Heart left ventricle (tissue), 16 donors: Measurements from ENCODE around the gene DCK. TPM values are rescaled to one million over a fixed set of nuclear protein-coding genes. Genes with fewer than 3 reads are reported as not detected.
"Not testable (repeated sequence)": the region's sequence is repeated elsewhere in the genome, so short reads cannot be mapped to it uniquely, and the experiment has no call there.

Source experiments
- ATAC-seq, 4 donors: fragments of 200-7000 bp; cut with Tn5 transposase; one replicate each; pipeline ENCODE4 v1.9.1; 2020 to 2022; ENCODE audit warnings: moderate library complexity in 4 of 4, mild to moderate bottlenecking in 3 of 4, moderate number of reproducible peaks in 1 of 4
- DNase-seq, 5 donors: peaks; one replicate each; pipeline ENCODE4 v3.0.0-alpha.2; 2020
- H3K27ac ChIP-seq, 12 donors: fragments of 200-600 bp; sonication (generic) in 4 of 12; one replicate each; pipeline versions ENCODE4 v1.5.0 to v1.8.0; 2016 to 2022; ENCODE audit warnings: mild to moderate bottlenecking in 2 of 12
- H3K27me3 ChIP-seq, 9 donors: fragments of 200-600 bp; sonication (generic) in 2 of 9; one replicate each; pipeline versions ENCODE4 v1.5.1 to v1.8.0; 2016 to 2022; ENCODE audit warnings: mild to moderate bottlenecking in 3 of 9
- H3K36me3 ChIP-seq, 9 donors: fragments of 200-600 bp; sonication (generic) in 2 of 9; one replicate each; pipeline versions ENCODE4 v1.5.0 to v1.8.0; 2018 to 2022; ENCODE audit warnings: mild to moderate bottlenecking in 2 of 9
- H3K4me1 ChIP-seq, 12 donors: fragments of 200-600 bp; sonication (generic) in 4 of 12; one replicate each; pipeline versions ENCODE4 v1.5.0 to v1.8.0; 2016 to 2022; ENCODE audit warnings: mild to moderate bottlenecking in 3 of 12
- H3K4me3 ChIP-seq, 12 donors: fragments of 200-600 bp; sonication (generic) in 4 of 12; one replicate each; pipeline versions ENCODE4 v1.5.0 to v1.8.0; 2017 to 2022; ENCODE audit warnings: mild to moderate bottlenecking in 9 of 12, moderate library complexity in 4 of 12
- H3K9me3 ChIP-seq, 12 donors: fragments of 200-600 bp; sonication (generic) in 4 of 12; one replicate each; pipeline versions ENCODE4 v1.5.0 to v1.8.0; 2016 to 2022; ENCODE audit warnings: mild to moderate bottlenecking in 1 of 12
- CTCF ChIP-seq, 12 donors: fragments of 200-600 bp; sonication (generic) in 4 of 12; IDR thresholded peaks; one replicate each; pipeline versions ENCODE4 v1.5.0 to v1.8.0; 2018 to 2022; ENCODE audit warnings: antibody characterized with exemption in 12 of 12, mild to moderate bottlenecking in 5 of 12
- POLR2A ChIP-seq, 2 donors: fragments of 450-650 bp; IDR thresholded peaks; one replicate each; pipeline ENCODE4 v1.6.1; 2017; ENCODE audit warnings: antibody characterized with exemption in 2 of 2, mild to moderate bottlenecking in 2 of 2, moderate library complexity in 2 of 2
- WGBS, 4 donors: extraction: QIAGEN DNeasy Blood & Tissue Kit in 2 of 4; methylation state at CpG; one replicate each; pipeline versions ENCODE4 v1.1.5 to v1.1.7; 2013 to 2018; 5-methylcytosine and 5-hydroxymethylcytosine counted together
- intact Hi-C, 10 donors: fragments of 100-400 bp; cut with DNase I; formaldehyde crosslinking; loops; one replicate each; pipeline versions ENCODE4 v1.11.1 to v1.14.2; 2022
- polyA plus RNA-seq, 2 donors: library from polyadenylated mRNA; stranded (reverse); fragments of 200-250 nt; gene quantifications; one replicate each; pipeline ENCODE4 v1.2.3, GENCODE V29; 2013
- total RNA-seq, 9 donors: library from RNA; depleted of rRNA in 2 of 9; stranded (reverse); fragments of >200 nt in 2 of 9; fragmentation: NEBNext Ultra II Directional in 3 of 9; extraction: Animal tissue kit (Norgen Biotek cat#: 25700) in 3 of 9; gene quantifications; one replicate each; pipeline versions ENCODE4 v1.1.0 to v1.2.4, GENCODE V29; 2016 to 2023
- donor health status: ischemic (EF 13 %, LVEDD 7.1; RV severe dilation, severe dysfunction).
- donor health status: healthy with polysubstance abuse.
- donor health status: DM: no; HTN: yes; CAD: no.
- donor health status: DM: no; HTN: no; CAD: no.
- donor health status: ischemic (EF 25% LVEDD 6.9; RV normal size, moderate dysfunction).
- donor health status: ischemic (EF 25% LVEDD 5.7; RV mildly dilated, moderate dysfunction).
- donor health status: healthy.
- donor health status: DM: yes; HTN: yes; CAD: no.
- donor health status: ischemic (EF 35%, LVEDD 5.7; RV mildly dilated, moderate dysfunction).
- donor health status: nonischemic (EF 11% LVEDD 7.7; RV severe dilation, severe dysfunction).
- donor health status: DM: yes; HTN: yes; CAD: no.
- donor health status: PGD.
- donor health status: ischemic (EF 29% LVEDD 5.4; RV normal size, mild dysfunction).
- donor health status: nonischemic (EF 23%, LVEDD 6.1; RV moderate dilation, normal function).

DCK gene
- total and polyA plus RNA-seq, 11 donors = 1.7 to 12.6 (median 6.8) TPM

- H3K4me3 ChIP-seq = no peak overlapping the region
- peaks cover 0 to 68% (median 25%) of the 10 kb centered on the region in 9 donors for H3K36me3 ChIP-seq
- H3K4me1 ChIP-seq = peaks cover 0 to 15% (median 7%) of the 10 kb centered on the region in 12 donors
- no peaks in the 10 kb centered on the region for H3K9me3 ChIP-seq
- ATAC-seq (no peak), DNase-seq (no peak)
- H3K27me3 ChIP-seq = no peaks in the 10 kb centered on the region
- no peak overlapping the region for H3K27ac ChIP-seq
- TF ChIP-seq CTCF (IDR thresholded peaks at IDR 0.05) (no peak), POLR2A (IDR thresholded peaks at IDR 0.05) (no peak)
- intact Hi-C loops = no loop called here
- 97 to 99% (median 98%) methylated on average over 1 of the region's 1 CpG for WGBS, 4 donors
Observed at GRCh38 chr4:71027611-71028010, 34.2 kb downstream of the DCK start.

- H3K4me1 ChIP-seq = peaks cover 0 to 15% (median 7%) of the 10 kb centered on the region in 12 donors
- H3K27me3 ChIP-seq = no peaks in the 10 kb centered on the region
- DNase-seq (no peak), ATAC-seq (no peak)
- no peak overlapping the region for H3K27ac ChIP-seq
- H3K4me3 ChIP-seq = no peak overlapping the region
- H3K36me3 ChIP-seq = peaks cover 0 to 66% (median 26%) of the 10 kb centered on the region in 9 donors
- WGBS, 4 donors = 42 to 54% (median 45%) methylated on average over 1 of the region's 1 CpG
- intact Hi-C loops = no loop called here
- no peak for TF ChIP-seq POLR2A (IDR thresholded peaks at IDR 0.05)
- TF ChIP-seq CTCF (IDR thresholded peaks at IDR 0.05) = no peak
- H3K9me3 ChIP-seq = no peaks in the 10 kb centered on the region
Observed at GRCh38 chr4:71029504-71029903, 36.1 kb downstream of the DCK start.

- DNase-seq, H3K27me3 ChIP-seq, H3K9me3 ChIP-seq, H3K4me3 ChIP-seq, intact Hi-C loops, ATAC-seq, H3K4me1 ChIP-seq, H3K27ac ChIP-seq: not testable (repeated sequence)
- WGBS, 4 donors = 88 to 96% (median 93%) methylated on average over 9 to 10 of the region's 10 CpGs
- peaks cover 0 to 75% (median 26%) of the 10 kb centered on the region in 9 donors for H3K36me3 ChIP-seq
Observed at GRCh38 chr4:71032106-71032505, 38.7 kb downstream of the DCK start.

- WGBS, 4 donors = 73 to 94% (median 89%) methylated on average over 3 to 4 of the region's 4 CpGs
- H3K27me3 ChIP-seq = no peaks in the 10 kb centered on the region
- H3K4me1 ChIP-seq = no peaks in the 10 kb centered on the region
- intact Hi-C loops = no loop called here
- peaks cover 0 to 14% (median 0%) of the 10 kb centered on the region in 12 donors for H3K9me3 ChIP-seq
- TF ChIP-seq CTCF (IDR thresholded peaks at IDR 0.05) (no peak), POLR2A (IDR thresholded peaks at IDR 0.05) (no peak)
- DNase-seq (no peak), ATAC-seq (no peak)
- no peak overlapping the region for H3K4me3 ChIP-seq
- H3K36me3 ChIP-seq = no peaks in the 10 kb centered on the region
- H3K27ac ChIP-seq = no peak overlapping the region
Observed at GRCh38 chr4:71045256-71045655, 51.8 kb downstream of the DCK start.

GRCh38 chr4:71049395-71049794 is 55.9 kb downstream of the DCK start:
- TF ChIP-seq POLR2A (IDR thresholded peaks at IDR 0.05) (no peak), CTCF (IDR thresholded peaks at IDR 0.05) (no peak)
- intact Hi-C loops = no loop called here
- Histone ChIP-seq H3K27me3 (no peaks in the 10 kb centered on the region), H3K9me3 (peaks cover 0 to 10% (median 0%) of the 10 kb centered on the region in 12 donors), H3K4me3 (no peak overlapping the region), H3K4me1 (no peaks in the 10 kb centered on the region), H3K36me3 (no peaks in the 10 kb centered on the region), H3K27ac (no peak overlapping the region)
- WGBS, 4 donors = 83 to 87% (median 84%) methylated on average over 5 of the region's 5 CpGs
- no peak for DNase-seq
- no peak for ATAC-seq
